ENCODE measurements around the gene CASK. TPM values are rescaled to one million over a fixed set of nuclear protein-coding genes. Genes with fewer than 3 reads are reported as not detected.

The CASK gene
- total RNA-seq, 2 experiments from 2014 or later: 39.9 to 44.6 TPM

DNA sequence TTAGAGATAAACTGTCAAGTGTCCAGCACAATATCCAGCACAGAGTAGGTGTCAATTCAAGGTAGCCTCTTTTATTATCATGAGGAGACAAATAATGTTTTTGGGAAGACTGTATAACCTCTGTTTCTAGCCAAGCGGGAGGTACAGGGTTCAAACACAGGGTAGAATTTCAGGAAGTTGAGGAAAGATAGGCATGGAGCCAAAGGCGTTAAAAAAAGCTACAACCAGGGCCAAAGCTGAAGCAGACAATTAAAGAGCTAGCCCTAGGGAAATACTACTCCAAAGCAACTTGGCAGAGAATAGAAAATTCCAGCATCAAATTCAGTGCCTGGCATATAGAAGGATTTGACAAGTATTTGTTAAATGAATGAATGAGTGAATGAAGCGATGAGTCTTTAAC, 40.0 kb upstream of the CASK start:
- intact Hi-C loops (cut with DNase I, micrococcal nuclease): no loop called here
- Histone ChIP-seq H3K27ac (ENCODE audit: low read depth in 1 of 2, low read length in 2 of 2) (no peak overlapping the region), H3K27me3 (ENCODE audit: control insufficient read depth in 1 of 2, insufficient read depth in 2 of 2, low read length in 2 of 2) (no peaks in the 10 kb centered on the region), H3K4me1 (ENCODE audit: insufficient read depth, low read length) (no peaks in the 10 kb centered on the region), H3K4me3 (ENCODE audit: low read length) (no peak overlapping the region), H3K9me3 (ENCODE audit: control insufficient read depth in 1 of 2, insufficient read depth in 1 of 2, low read length in 2 of 2) (no peaks in the 10 kb centered on the region), H3K36me3 (ENCODE audit: insufficient read depth, low read length) (no peaks in the 10 kb centered on the region)
- POLR2A ChIA-PET: interaction anchor here (1.3 kb wide), 1 partner anchor 9 kb away, joined by 3 read pairs; no protein-coding TSS in a partner anchor
- TF ChIP-seq, protein P1, sequence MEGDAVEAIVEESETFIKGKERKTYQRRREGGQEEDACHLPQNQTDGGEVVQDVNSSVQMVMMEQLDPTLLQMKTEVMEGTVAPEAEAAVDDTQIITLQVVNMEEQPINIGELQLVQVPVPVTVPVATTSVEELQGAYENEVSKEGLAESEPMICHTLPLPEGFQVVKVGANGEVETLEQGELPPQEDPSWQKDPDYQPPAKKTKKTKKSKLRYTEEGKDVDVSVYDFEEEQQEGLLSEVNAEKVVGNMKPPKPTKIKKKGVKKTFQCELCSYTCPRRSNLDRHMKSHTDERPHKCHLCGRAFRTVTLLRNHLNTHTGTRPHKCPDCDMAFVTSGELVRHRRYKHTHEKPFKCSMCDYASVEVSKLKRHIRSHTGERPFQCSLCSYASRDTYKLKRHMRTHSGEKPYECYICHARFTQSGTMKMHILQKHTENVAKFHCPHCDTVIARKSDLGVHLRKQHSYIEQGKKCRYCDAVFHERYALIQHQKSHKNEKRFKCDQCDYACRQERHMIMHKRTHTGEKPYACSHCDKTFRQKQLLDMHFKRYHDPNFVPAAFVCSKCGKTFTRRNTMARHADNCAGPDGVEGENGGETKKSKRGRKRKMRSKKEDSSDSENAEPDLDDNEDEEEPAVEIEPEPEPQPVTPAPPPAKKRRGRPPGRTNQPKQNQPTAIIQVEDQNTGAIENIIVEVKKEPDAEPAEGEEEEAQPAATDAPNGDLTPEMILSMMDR (IDR thresholded peaks at IDR 0.05): no peak
- Mint-ChIP-seq H3K4me3 (no peak overlapping the region), H3K9me3 (no peaks in the 10 kb centered on the region), H3K27ac (no peak overlapping the region), H3K4me1 (ENCODE audit: low read depth) (no peaks in the 10 kb centered on the region), H3K27me3 (no peaks in the 10 kb centered on the region), H3K36me3 (ENCODE audit: low read depth) (no peaks in the 10 kb centered on the region)
- ATAC-seq (ENCODE audit: poor library complexity): no peak
- CTCF ChIA-PET: no interaction called here
- no peak for DNase-seq

DNA sequence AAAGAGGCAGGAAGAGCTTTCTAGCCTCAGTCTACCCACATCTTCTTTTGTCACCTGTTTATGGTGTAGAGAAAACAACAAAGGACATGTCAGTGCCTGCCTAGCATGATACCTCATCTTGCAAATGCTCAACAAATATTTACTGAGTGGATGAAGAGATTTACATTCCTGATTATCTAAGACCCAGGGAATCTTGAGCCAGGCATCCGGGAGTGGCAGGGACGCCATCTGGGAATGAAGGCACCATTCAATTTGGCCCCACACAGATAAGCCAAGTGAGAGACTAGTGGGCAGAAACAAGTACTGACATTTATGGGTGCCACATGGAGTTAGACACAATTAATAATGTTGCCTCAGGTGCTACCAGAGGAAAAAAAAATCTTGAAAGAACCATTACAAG, 36.8 kb upstream of the CASK start:
- H3K9me3 Mint-ChIP-seq: no peaks in the 10 kb centered on the region
- ATAC-seq (ENCODE audit: poor library complexity): no peak
- TF ChIP-seq, protein P1 (IDR thresholded peaks at IDR 0.05): no peak
- H3K27ac Mint-ChIP-seq: no peak overlapping the region
- Histone ChIP-seq H3K9me3 (ENCODE audit: control insufficient read depth in 1 of 2, insufficient read depth in 1 of 2, low read length in 2 of 2) (no peaks in the 10 kb centered on the region), H3K36me3 (ENCODE audit: insufficient read depth, low read length) (no peaks in the 10 kb centered on the region), H3K27ac (ENCODE audit: low read depth in 1 of 2, low read length in 2 of 2) (no peak overlapping the region), H3K4me3 (ENCODE audit: low read length) (no peak overlapping the region), H3K4me1 (ENCODE audit: insufficient read depth, low read length) (no peaks in the 10 kb centered on the region), H3K27me3 (ENCODE audit: control insufficient read depth in 1 of 2, insufficient read depth in 2 of 2, low read length in 2 of 2) (no peaks in the 10 kb centered on the region)
- no peaks in the 10 kb centered on the region for H3K27me3 Mint-ChIP-seq
- no peak for DNase-seq
- intact Hi-C loops (cut with DNase I, micrococcal nuclease): no loop called here
- no peaks in the 10 kb centered on the region for H3K4me1 Mint-ChIP-seq (ENCODE audit: low read depth)
- H3K4me3 Mint-ChIP-seq: no peak overlapping the region
- ChIA-PET CTCF (no interaction called here), POLR2A (no interaction called here)
- H3K36me3 Mint-ChIP-seq (ENCODE audit: low read depth): no peaks in the 10 kb centered on the region

- Mint-ChIP-seq H3K4me1 (ENCODE audit: low read depth) (no peaks in the 10 kb centered on the region), H3K9me3 (no peaks in the 10 kb centered on the region), H3K27me3 (no peaks in the 10 kb centered on the region), H3K4me3 (no peak overlapping the region), H3K36me3 (ENCODE audit: low read depth) (no peaks in the 10 kb centered on the region), H3K27ac (no peak overlapping the region)
- intact Hi-C loops (cut with DNase I, micrococcal nuclease): no loop called here
- ChIA-PET POLR2A (no interaction called here), CTCF (no interaction called here)
- Histone ChIP-seq H3K4me3 (ENCODE audit: low read length) (no peak overlapping the region), H3K27me3 (ENCODE audit: control insufficient read depth in 1 of 2, insufficient read depth in 2 of 2, low read length in 2 of 2) (no peaks in the 10 kb centered on the region), H3K27ac (ENCODE audit: low read depth in 1 of 2, low read length in 2 of 2) (no peak overlapping the region), H3K4me1 (ENCODE audit: insufficient read depth, low read length) (no peaks in the 10 kb centered on the region), H3K9me3 (ENCODE audit: control insufficient read depth in 1 of 2, insufficient read depth in 1 of 2, low read length in 2 of 2) (no peaks in the 10 kb centered on the region), H3K36me3 (ENCODE audit: insufficient read depth, low read length) (no peaks in the 10 kb centered on the region)
- DNase-seq (peak in 1 of 14 experiments; percentile 1), ATAC-seq (ENCODE audit: poor library complexity) (no peak)
- TF ChIP-seq, protein P1 (IDR thresholded peaks at IDR 0.05): no peak
Measured at GRCh38 chrX:41958861-41959260, 35.5 kb upstream of the CASK start.
